Thyroid gland (tissue), 4 donors: ENCODE results near the gene ATP6V1G2.

Experiments used
- POLR2A ChIP-seq, 2 donors: fragments of 450-650 bp; IDR thresholded peaks; one replicate each; pipeline ENCODE4 v1.6.1; 2017; ENCODE audit warnings: antibody characterized with exemption in 2 of 2, mild to moderate bottlenecking in 2 of 2, moderate library complexity in 1 of 2
- TF ChIP-seq, protein P1 (sequence below), 6 experiments: fragments of 200-600 bp in 3 of 6; fragments of 450-650 bp in 3 of 6; sonication (generic) in 3 of 6; IDR thresholded peaks; one replicate each; pipeline ENCODE4 v1.5.1; 2016 to 2019; ENCODE audit warnings: antibody characterized with exemption in 6 of 6, mild to moderate bottlenecking in 2 of 6, inconsistent platforms in 1 of 6, moderate library complexity in 1 of 6

DNA sequence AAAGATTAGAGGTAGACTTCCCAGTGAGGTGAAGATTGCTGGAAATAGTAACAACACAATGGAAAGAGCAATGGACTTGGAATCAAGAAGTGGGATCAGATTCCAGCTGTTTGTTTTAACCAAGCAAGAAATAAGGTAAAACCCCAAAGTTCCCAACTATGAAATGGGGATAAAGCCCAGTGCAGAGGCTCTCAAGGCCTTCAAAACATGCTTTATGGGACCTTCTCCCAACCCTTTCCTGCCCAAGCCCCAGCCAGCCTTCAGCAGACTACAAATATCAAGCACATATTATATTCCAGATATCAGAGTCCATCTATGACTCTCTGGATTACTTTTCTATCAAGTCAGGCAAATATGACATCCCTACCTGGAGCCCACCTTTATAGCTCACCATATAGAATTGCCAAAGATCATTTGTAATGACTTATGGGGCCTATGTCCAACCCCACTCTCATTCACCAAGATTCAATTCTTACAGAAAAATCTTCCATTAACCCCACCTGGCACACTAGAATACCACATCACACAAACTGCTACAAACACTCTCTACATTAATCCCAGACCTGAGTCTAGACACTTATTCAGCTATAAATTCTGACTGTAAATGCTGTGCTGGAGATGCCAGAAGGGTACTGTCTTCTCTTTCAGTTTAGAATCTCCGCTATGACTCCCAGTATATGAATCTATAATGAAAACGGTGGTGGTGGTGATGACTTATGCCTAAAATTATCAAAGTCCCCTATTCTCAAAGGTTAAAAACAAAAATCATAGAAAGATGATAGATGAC is 10.7 kb downstream of the ATP6V1G2 start:
- TF ChIP-seq, protein P1, sequence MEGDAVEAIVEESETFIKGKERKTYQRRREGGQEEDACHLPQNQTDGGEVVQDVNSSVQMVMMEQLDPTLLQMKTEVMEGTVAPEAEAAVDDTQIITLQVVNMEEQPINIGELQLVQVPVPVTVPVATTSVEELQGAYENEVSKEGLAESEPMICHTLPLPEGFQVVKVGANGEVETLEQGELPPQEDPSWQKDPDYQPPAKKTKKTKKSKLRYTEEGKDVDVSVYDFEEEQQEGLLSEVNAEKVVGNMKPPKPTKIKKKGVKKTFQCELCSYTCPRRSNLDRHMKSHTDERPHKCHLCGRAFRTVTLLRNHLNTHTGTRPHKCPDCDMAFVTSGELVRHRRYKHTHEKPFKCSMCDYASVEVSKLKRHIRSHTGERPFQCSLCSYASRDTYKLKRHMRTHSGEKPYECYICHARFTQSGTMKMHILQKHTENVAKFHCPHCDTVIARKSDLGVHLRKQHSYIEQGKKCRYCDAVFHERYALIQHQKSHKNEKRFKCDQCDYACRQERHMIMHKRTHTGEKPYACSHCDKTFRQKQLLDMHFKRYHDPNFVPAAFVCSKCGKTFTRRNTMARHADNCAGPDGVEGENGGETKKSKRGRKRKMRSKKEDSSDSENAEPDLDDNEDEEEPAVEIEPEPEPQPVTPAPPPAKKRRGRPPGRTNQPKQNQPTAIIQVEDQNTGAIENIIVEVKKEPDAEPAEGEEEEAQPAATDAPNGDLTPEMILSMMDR (IDR thresholded peaks at IDR 0.05) = no peak
- no peak for TF ChIP-seq POLR2A (IDR thresholded peaks at IDR 0.05)
